Esophagus squamous epithelium (tissue), 4 donors: ENCODE results near the gene ITM2B.

Experiments
- POLR2A ChIP-seq, 4 donors: fragments of 450-650 bp; IDR thresholded peaks; one replicate each; pipeline ENCODE4 v1.6.1; 2017; ENCODE audit warnings: antibody characterized with exemption in 4 of 4, mild to moderate bottlenecking in 4 of 4, moderate library complexity in 3 of 4
- TF ChIP-seq, protein P1 (sequence below), 6 experiments: fragments of 450-650 bp in 4 of 6; fragments of 200-600 bp in 2 of 6; sonication (generic) in 2 of 6; IDR thresholded peaks; one replicate each; pipeline ENCODE4 v1.5.1; 2016 to 2019; ENCODE audit warnings: antibody characterized with exemption in 6 of 6, mild to moderate bottlenecking in 4 of 6, moderate library complexity in 4 of 6

DNA sequence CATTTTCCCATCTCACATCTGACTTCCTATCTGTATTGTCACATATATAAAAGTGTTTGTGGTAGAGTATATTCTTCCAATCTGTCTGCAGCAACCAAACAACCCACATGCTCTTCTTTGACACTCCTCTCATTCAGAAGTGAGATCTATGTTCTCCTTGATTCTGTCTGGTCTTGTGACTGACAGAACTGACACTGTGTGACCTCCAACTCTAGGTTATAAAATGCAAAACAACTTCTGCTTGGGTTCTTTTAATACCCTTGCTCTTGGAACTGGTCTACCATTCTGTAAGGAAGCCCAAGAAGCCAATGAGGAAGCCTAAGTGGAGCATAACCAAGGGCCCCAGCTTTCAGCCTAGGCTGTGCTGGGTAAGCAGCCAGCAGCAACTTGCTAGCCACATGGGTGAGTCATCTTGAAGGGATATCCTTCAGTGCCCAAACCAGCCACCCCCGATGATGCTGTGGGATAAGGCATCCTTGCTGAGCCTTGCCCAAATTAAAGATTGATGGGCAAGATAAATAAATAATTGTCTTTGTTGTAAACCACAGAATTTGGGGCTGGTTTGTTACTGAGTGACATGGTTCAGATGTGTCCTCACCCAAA, 18.4 kb upstream of the ITM2B start:
- TF ChIP-seq, protein P1, sequence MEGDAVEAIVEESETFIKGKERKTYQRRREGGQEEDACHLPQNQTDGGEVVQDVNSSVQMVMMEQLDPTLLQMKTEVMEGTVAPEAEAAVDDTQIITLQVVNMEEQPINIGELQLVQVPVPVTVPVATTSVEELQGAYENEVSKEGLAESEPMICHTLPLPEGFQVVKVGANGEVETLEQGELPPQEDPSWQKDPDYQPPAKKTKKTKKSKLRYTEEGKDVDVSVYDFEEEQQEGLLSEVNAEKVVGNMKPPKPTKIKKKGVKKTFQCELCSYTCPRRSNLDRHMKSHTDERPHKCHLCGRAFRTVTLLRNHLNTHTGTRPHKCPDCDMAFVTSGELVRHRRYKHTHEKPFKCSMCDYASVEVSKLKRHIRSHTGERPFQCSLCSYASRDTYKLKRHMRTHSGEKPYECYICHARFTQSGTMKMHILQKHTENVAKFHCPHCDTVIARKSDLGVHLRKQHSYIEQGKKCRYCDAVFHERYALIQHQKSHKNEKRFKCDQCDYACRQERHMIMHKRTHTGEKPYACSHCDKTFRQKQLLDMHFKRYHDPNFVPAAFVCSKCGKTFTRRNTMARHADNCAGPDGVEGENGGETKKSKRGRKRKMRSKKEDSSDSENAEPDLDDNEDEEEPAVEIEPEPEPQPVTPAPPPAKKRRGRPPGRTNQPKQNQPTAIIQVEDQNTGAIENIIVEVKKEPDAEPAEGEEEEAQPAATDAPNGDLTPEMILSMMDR (IDR thresholded peaks at IDR 0.05), result no peak
- no peak for TF ChIP-seq POLR2A (IDR thresholded peaks at IDR 0.05)
